ENCODE results near the gene SS18L1.

- no peak for TF ChIP-seq CTCF (conservative IDR thresholded peaks at IDR 0.05 in 1 of 2, IDR thresholded peaks at IDR 0.05 in 1 of 2; ENCODE audit: extremely low read depth in 1 of 2, insufficient read depth in 1 of 2, low read depth in 1 of 2, low read length in 2 of 2)
- TF ChIP-seq EZH2 (IDR thresholded peaks at IDR 0.05; ENCODE audit: borderline replicate concordance, low read length): no peak
These were observed 57.9 kb downstream of the SS18L1 start for GRCh38 chr20:62201173-62202082.

Data from mammary epithelial cell (primary cell).